Activated CD4-positive, alpha-beta T cell treated with anti-CD3 and anti-CD28 coated beads for 1 hour (primary cell): ENCODE data around the gene PCDHAC2.

Experiments
- DNase-seq: peaks from one replicate; pipeline ENCODE4 v3.0.0-alpha.2; 2020

The PCDHAC2 gene, protein sequence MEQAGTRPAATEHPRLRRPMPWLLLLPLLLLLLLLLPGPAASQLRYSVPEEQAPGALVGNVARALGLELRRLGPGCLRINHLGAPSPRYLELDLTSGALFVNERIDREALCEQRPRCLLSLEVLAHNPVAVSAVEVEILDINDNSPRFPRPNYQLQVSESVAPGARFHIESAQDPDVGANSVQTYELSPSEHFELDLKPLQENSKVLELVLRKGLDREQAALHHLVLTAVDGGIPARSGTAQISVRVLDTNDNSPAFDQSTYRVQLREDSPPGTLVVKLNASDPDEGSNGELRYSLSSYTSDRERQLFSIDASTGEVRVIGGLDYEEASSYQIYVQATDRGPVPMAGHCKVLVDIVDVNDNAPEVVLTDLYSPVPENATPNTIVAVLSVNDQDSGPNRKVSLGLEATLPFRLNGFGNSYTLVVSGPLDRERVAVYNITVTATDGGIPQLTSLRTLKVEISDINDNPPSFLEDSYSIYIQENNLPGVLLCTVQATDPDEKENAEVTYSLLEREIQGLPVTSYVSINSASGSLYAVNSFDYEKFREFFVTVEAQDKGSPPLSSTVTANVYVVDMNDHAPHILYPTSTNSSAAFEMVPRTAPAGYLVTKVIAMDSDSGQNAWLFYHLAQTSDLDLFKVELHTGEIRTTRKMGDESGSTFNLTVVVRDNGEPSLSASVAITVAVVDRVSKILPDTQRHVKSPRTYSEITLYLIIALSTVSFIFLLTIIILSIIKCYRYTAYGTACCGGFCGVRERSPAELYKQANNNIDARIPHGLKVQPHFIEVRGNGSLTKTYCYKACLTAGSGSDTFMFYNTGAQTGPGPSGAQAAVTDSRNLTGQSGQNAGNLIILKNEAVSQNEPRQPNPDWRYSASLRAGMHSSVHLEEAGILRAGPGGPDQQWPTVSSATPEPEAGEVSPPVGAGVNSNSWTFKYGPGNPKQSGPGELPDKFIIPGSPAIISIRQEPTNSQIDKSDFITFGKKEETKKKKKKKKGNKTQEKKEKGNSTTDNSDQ

DNA sequence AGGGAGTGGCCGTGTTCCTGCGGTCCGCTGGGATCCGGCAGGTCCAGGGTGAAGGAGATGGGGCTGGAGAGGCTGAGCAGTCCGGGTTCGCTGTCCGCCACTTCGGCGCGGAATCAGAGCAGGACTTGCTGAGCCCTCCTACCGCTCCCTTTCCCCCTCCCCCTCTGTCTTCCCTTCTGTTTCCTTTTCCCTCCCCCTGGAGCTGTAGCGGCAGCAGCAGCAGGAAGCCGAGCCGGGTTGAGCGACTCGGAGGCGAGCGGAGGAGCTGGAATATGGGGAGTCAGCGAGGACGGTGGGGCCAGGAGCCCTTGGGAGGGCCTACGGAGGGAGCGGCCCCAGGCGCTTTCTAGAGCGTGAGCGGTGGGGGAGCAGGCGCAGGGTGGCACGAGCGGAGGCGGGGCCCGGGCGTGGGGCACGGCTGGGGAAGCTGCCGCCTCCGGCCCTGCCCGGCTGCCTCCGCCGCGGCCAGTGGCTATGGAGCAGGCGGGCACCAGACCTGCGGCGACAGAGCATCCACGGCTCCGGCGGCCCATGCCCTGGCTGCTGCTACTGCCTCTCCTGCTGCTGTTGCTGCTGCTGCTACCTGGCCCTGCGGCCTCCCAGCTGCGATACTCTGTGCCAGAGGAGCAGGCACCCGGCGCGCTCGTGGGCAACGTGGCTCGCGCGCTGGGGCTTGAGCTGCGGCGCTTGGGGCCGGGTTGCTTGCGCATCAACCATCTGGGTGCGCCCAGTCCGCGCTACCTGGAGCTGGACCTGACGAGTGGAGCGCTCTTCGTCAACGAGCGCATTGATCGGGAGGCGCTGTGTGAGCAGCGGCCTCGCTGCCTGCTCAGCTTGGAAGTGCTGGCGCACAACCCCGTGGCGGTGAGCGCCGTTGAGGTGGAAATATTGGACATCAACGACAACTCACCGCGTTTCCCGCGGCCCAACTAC lies at the start of gene PCDHAC2:
PCDHAC2 (plus strand) TSS at position 184 of the 933 bp plus-strand sequence; CDS start at position 475, 291 bp downstream.
- DNase-seq = no peak

GRCh38 chr5:140923601-140924000 lies 42.7 kb upstream of the PCDHAC2 start:
- no peak for DNase-seq

GRCh38 chr5:140925806-140926442 lies 40.4 kb upstream of the PCDHAC2 start, which contains the start of gene PCDHAC1:
PCDHAC1 (plus strand) TSS chr5:140926299; CDS start chr5:140926893, 594 bp downstream.
- DNase-seq = no peak

GRCh38 chr5:140926443-140927227 lies 39.6 kb upstream of the PCDHAC2 start:
- no peak for DNase-seq

- no peak for DNase-seq
Measured at GRCh38 chr5:140927228-140927573, 39.1 kb upstream of the PCDHAC2 start.

GRCh38 chr5:140934964-140935606 lies 31.2 kb upstream of the PCDHAC2 start:
- no peak for DNase-seq

DNA sequence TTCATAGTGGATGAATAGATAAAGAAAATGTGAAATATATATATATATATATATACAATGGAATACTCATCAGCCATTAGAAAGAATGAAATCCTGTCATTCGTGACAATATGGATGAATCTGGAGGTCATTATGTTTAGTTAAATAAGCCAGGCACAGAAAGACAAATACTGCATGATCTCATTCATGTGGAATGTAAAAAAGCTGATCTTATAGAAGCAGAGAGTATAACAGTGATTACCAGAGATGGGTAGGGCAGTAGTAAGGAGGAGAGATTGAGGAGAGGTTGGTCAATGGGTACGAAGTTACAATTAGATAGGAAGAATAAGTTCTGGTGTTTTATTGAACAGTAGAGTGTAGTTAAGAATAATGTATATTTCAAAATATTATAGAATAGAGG lies 19.7 kb upstream of the PCDHAC2 start:
- DNase-seq = no peak

GRCh38 chr5:140951636-140952035 lies 14.6 kb upstream of the PCDHAC2 start:
- no peak for DNase-seq

DNA sequence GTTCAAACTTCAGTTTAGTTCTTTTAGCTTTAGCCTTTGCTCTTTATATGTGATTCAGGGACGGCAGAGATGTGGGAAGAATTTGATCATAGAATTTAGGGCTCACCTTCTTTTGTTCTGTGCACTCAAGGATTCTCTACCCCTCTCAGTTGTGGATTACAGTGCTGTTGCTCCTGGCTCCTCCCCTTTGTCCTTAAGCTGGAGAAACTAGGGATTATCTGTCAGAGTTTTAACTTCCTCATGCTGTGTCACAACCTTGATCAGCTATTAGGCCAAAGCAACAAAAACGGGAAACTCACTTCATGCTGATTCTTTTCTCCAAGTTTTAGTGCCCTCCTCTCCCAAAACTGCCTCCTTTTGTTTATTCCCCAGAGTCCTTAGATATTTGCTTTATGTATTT lies 13.0 kb upstream of the PCDHAC2 start:
- DNase-seq = no peak

DNA sequence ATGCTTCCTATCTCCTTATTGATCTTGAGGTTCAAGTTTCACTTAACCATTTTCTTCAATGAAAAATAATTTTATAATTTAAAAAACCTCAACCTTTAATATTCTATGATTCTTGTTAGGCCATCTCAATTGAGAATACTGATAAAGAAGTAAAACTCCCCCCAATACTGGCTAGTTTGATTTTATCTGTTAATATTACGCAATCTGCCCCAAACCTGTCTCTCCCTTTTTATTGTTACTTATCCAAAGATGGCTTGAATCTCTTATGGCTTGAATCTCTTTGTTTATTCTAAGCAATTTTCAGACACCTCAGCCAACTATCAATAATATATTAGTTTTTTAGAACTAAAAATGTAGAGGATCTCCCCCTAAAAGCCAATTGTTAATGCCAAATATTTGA lies 4.1 kb upstream of the PCDHAC2 start:
- no peak for DNase-seq

- DNase-seq = no peak
Measured at GRCh38 chr5:140964356-140964755, 1.9 kb upstream of the PCDHAC2 start.

DNA sequence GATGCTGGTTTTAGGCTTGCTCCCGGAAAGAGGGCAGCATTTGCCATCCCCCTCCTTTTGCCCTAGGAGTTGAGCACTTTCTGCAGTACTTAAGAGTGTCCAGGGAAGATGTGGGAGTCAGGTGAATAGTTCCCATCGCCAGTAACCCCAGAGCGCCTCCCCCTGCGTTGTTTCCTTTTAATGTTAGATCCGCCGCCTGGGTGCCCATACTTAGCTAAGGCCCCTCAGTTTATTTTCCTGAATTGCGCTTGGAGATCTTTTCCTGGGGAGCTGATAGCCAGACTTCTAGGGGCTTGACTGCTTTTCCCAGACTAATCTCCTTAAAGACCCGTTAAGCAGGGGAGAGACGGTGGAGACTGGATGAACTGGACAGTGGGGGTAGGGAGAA lies 377 bp upstream of the PCDHAC2 start:
- DNase-seq = no peak

DNA sequence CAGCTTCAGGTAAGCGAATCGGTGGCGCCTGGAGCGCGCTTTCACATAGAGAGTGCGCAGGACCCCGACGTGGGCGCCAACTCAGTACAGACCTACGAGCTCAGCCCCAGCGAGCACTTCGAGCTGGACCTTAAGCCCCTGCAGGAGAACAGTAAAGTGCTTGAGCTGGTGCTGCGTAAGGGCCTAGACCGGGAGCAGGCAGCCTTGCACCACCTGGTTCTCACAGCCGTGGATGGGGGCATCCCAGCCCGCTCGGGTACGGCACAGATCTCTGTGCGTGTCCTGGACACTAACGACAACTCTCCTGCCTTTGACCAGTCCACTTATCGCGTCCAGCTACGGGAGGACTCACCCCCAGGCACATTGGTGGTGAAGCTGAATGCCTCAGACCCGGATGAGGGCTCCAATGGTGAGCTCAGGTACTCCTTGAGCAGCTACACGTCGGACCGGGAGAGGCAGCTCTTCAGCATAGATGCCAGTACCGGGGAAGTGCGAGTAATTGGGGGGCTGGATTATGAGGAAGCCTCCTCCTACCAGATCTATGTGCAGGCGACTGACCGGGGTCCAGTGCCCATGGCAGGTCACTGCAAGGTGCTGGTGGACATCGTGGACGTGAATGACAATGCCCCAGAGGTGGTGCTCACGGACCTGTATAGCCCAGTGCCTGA lies 1.1 kb downstream of the PCDHAC2 start:
- no peak for DNase-seq

DNA sequence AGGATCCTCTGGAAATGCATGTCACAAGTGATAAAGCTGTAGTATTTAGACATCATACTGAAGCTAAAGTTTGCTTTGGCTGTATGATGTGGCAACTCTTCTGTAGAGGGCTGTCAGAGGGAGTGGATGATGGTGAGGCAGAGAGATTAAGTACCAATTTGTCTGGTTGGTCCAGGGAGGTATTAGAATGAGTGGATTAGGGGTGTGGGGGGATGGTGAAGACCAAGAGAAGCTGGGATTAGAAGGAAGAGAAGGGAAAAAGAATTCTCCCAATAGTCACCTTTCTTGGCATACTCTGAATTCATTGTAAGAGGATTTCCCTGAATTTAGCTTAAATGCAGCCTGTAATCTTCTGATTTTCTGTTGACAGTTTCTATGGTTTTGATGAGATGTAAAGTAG lies 3.6 kb downstream of the PCDHAC2 start:
- DNase-seq = no peak

DNA sequence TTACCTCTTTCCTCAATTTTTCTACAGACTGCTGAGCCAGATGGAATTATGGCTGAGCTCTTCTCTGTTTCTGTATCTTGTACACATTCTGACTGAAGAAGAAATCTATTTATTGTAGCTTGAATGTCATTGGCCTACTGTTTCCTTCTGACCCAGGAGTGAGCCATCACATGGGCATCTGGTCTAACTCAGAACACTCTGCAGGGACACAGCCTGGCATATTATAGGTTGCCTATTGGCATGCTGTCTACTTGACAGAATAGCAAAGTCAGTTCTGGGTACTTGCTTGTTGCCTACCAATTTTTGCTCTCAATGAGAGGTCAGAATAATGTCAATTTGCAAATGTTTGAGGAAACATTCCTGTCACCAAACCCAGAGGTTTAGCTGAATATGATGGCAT lies 7.3 kb downstream of the PCDHAC2 start:
- DNase-seq = no peak

DNA sequence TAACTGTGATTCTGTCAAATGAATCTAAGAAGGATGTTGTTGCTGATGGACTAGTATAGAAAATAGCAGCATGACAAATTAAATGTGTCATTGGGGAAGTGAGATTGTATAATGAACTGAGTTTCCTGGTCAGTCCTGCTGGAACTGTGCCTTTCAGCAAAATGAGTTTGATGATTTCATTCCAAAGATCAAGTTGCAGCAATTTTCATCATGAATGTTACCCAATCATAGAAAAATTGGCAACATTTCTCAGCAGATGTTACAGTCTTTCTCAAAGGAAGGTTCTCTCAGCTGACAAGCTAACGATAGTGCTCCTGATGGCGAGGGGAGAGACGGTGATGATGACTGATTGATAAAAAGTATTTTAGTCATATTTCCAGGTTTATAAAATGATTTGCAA lies 10.7 kb downstream of the PCDHAC2 start:
- DNase-seq = no peak

DNA sequence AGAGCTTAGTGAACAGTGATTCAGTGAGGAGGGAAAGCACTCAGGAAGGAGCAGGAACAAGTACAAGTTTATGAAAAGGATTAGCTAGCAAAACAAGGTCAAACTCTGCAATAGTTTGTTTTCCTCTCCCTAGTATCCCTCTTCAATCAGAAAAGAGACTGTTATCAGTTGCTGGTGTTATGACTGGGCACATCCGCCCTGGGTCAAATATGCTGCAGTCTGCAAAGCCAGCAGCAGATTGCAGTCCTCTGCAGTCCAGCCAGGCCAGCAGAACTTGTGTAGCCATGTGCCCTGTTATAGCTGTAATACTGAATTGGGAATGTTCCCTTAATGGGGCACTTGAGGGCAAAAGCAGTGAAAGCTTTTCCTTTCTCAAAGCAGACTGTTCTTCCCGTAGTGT lies 12.0 kb downstream of the PCDHAC2 start:
- DNase-seq = no peak

DNA sequence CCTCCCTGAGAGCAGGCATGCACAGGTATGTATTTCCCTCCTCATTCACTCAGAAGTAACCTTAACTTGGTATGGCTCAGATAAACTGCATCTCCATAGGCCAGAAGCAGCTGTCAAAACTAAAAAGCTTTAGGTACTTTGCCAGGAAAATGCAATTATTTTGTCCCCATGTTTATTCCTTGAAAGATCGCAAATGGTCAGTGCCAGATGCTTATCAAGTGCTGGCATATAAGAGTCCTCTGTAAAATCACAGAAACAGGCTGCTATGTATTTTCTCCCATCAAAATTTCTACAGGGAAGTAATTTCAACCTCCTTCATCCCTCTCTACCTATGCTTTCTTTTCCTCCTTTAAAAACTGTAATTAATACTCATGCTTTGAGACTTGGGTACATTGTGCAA lies 12.7 kb downstream of the PCDHAC2 start:
- DNase-seq = no peak

- DNase-seq = no peak
Measured at GRCh38 chr5:140982083-140982716, 15.9 kb downstream of the PCDHAC2 start.

GRCh38 chr5:140986117-140986521 lies 19.8 kb downstream of the PCDHAC2 start:
- DNase-seq = no peak
